GM21619 (cell line): Measurements from ENCODE around the gene TRPV3.

ENCODE experiments used
- ATAC-seq: cut with Tn5 transposase; IDR thresholded peaks from one replicate; pipeline ENCODE4 v1.9.1; 2021; ENCODE audit not compliant: unreplicated experiment

The TRPV3 gene

DNA sequence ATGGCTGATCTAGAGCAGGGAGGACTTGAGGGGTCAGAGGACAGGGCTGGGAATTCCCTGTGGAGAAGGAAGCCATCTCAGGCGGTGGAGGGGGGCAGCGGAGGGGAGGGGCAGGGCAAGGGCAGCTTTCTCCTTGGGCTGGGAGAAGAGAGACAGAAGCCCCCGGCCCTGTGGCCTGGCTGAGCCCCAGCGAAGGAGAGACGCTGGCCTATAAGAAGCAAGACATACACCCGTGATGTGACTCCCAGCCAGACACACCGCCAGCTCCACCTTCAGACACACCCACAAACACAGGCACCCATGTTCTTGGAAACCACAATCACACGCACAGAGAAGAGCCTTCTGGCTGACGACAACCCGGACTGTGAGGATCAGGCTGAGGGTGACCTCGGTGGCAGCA lies 10.0 kb downstream of the TRPV3 start:
- ATAC-seq = no peak

DNA sequence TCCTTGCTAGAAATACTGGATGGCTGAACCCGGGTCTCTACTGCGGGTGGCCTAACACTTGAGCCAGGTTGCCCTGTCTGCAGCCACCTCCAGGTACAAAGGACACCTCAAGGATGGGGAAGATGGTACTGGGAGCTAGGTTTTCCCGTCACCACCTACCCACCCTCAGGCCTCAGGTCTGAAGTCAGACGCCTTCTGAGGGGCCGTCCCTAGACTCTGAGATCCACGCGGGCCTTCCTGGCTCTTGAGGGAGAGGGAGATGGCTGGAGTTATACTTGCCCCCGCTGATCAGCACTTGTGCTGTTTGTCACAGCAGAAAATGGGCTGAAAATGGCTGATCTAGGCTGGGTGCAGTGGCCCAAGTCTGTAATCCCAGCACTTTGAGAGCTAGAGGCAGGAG lies 10.6 kb downstream of the TRPV3 start:
- ATAC-seq = no peak

DNA sequence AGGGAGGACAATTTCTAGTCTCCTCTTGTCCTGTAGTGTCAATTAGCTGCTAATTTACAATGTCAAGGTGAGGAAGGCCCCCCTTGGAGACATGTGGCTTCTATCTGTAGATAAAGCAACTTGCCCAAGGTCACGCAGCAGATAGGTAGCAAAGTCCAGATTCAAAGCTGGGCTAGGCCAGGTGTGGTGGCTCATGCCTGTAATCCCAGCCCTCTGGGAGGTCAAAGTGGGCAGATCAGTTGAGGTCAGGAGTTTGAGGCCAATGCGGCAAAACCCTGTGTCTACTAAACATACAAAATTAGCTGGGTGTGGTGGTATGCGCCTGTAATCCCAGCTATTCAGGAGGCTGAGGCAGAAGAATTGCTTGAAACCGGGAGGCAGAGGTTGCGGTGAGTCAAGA lies 11.1 kb downstream of the TRPV3 start:
- ATAC-seq = no peak

DNA sequence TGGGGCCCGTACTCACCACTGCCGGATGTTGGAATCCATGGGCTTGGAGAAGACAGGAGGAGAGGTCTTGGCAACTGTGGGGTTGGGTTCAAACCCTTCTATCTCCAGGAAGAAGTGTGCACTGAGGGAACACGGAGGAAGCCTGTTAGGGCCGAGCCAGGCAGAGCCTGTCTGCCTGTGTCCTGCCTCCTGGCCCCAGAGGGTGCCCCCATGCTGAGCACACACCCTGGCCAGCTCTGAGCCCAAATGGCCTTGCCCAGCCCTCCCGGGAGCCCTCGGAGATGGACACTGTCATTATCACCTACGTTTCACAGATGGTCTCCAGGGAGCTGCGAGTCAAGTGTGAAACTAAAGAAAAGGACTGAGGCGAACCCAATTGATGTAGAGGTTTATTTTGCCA lies 12.5 kb downstream of the TRPV3 start:
- no peak for ATAC-seq

DNA sequence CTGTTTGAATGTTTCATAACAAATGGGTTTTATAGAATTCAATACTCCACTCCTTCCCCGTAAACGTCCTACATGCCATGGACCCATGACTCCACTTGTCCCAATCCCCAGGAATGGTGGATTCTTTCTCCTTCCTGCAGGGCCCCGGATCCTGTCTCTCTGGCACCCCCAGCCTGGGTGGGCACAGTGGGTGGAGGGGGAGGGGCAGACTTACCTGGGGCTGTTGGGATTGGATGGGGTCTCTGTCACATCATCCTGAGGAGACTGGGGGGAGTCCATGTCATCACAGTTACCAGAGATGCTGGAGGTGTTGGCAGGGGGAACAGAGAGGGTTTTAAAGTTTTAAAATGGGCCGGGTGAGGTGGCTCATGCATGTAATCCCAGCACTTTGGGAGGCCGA lies 13.2 kb downstream of the TRPV3 start:
- no peak for ATAC-seq

DNA sequence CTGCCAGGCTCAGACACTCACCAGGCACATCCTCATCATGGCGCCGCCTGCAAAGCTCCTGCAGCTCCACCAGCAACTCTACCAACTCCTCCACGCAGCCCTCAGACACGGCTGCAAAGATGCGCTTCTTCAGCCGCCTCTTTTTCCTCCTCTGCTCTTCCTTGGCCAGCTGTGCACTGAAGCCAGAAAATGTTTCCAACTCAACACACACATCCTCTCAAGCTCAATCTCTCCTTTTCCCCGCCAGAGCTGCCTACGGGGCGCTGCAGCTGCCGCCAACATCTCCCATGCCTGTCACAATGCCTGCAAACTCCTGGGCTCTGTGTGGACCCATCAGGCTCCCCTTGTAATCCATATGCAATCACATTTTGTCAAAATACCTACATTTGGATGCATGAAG lies 14.2 kb downstream of the TRPV3 start:
- no peak for ATAC-seq

DNA sequence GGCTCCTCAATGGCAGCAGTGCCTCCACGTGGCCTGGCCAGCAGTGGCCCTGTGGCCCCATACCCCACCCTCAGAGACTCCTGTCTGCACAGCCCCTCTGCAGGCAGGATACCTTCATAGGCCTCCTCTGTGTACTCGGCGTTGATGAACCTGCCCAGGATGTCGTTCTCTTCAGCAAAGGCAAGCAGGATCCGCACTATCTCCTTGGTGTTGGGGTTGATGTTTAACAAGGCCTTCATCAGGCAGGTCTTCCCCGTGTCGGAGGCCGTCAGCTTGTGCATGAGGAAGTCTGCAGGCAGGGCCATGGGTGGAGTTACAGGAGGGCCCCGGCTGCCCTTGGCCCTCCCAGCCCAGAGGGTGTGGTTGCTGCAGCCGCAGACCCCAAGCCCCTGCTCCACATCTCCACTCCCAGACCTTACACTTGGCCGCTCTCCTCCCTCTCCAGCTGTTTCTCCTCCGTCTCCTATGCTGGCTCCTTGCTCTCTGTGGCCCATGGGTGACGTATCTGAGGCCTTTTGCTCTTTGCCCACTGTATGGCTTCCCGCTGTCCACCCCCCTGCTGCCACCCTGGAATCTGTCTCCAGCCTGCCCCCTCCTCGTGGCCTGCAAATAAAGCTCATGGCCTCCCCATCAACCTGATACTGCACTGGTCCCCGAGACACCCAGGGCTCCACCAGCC lies 15.1 kb downstream of the TRPV3 start:
- ATAC-seq = no peak

DNA sequence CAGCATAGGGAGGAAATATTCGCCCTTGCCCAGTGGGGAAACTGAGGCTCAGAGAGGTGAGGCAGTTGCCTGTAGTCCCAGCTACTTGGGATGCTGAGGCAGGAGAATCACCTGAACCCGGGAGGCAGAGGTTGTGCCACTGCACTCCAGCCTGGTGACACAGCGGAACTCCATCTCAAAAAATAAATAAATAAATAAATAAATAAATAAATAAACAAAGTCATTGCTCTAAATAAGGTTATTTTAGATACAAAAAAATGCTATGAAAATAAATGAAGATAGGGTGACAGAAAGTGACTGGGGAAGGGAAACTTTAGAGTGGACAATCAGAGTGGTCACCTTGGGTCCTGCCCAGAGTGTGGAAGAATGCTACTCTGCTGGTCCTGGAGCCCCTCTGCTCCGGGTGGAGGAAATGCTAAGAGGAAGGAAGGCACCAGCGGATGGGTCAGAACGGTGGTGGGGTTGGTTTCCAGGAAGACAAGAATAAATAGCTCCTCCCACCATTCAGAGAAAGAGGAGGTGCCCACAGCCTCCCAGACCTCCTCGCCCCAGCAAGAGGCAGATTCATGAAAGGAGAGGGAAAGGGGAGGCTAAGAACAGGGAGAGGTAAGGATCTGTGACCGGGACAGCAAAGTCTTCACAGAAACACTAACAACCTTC lies 17.6 kb downstream of the TRPV3 start:
- no peak for ATAC-seq

DNA sequence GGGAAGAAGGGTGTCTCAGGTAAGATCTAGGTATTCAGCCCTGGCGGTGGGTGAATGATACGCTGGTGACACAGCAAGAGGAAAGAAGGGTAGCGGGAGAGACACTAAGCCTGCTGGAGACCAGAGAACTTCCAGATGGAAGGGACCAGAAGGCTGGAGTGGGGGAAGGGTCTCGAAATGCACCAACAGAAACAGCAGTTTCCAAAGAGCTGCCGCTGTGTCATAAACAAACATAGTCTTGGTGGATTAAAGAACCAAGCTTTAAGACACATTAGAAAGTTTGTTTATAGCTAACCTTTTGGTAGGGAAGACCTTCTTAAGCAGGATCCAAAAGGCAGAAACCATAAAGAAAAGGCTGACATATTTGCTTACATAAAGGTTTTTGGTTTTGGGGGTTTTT lies 20.9 kb downstream of the TRPV3 start:
- ATAC-seq = no peak

DNA sequence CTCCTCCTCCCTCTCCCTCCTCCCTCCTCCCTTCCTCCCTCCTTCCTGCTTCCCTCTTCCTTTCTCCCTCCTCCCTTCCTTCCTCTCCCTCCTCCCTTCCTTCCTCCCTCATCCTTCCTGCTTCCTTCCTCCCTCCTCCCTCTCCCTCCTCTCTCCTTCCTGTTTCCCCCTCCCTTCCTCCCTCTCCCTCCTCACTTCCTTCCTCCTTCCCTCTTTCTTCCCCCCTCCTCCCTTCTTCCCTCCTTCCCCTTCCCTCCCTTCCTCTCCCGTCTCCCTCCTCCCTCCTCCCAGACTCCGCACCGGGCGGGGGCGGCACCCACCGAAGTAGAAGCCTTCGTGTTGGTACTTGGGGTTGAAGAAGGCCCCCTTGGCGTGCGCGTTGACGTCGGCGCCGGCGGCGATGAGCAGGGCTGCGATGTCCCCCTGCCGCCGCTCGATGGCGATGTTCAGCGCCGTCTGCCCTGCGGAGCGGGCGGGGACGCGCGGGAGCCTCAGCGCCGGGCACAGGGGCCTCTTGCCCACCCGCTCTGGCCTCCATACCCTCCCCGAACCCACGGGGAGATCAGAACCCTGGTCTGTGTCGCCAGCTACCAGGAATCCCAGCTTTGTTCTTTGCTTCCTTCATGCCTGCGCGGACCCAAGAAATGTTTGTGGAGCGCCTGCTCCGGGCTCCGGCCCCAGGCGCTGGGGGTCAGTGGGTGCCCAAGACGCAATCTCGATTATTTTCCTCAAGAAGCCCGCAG lies 22.2 kb downstream of the TRPV3 start:
- ATAC-seq = no peak

DNA sequence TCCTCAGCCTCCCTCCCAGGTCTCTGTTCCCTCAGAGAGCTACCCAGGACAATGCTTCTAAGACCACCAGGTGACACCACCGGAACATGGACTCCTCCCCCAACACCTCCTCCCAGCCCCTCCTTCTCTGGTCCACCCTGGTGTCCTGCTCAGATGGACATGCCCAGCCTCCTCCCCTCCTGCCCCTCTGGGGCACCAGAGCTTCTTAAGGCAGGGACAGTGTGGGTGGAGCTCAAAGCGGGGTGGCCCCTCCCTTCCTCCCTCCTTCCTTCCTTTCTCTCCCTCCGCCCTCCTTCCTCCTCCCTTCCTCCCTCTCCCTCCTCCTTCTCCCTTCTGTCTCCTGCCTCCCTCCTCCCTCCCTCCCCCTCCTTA lies 22.7 kb downstream of the TRPV3 start:
- ATAC-seq = no peak

DNA sequence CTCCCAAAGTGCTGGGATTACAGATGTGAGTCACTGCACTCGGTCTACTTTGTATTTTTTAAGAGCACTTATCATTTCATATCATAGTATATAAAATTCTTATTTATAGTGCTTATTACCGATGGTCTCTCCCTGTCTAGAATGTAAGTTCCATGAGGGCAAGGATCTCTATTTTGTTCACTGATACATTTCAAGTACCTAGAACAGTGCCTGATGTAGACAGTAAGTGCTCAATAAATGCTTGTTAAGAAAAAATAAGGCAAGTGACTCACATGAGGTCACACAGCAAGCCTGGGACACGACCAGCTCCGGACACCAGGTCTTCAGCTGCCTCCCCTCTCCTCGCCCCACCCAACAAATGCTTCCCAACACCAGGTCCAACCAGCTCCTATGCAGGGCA lies 23.9 kb downstream of the TRPV3 start:
- ATAC-seq = no peak

DNA sequence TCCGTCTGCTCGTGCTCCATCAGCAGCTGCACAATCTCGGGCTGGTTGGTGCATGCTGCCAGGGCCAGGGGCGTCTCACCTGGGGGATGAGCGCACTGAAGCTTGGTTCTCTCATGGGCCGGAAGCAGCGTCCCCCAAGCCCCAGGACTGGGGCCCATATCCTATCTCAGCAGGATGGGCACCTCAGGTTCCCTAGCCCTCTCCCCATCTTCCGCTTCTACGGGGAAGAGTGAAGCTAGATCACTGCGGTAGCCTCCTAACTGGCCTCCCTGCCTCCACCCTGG lies 24.8 kb downstream of the TRPV3 start:
- ATAC-seq = no peak

DNA sequence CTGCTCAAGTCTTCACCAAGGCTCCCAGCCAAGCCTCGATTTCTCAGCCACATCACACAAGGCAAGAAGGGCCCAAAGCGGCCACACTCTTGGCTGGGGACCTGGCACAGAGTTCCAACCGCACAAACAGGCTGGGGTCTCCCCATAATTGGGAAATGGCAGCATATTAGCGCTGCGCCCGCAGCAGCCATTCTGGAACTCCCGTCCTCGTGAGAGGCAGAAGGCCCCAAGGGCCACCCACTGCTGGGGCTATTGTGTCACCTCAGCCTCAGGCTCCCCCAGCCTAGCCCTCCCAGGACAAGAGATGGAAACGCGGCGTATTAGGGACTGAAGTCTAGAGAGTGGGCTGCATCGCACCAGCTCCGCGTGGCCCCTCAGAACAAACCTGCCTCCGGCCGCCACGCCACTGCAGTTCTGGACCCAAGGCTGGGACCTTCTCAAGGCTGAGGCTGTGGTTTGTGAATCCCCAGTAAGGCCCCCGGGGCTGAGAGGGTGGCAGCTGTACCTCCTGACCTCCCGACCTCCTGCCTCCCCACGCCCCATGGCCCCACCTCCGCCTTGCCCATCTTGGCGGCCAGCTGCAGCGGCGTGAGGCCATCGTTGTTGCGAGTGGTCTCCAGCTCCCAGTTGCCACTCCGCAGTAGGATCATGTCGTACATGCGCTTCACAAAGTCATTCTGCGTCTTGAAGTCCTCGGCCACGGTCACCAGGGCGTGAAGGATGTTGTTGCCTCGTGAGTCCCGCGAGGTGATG lies 25.3 kb downstream of the TRPV3 start:
- ATAC-seq = no peak

DNA sequence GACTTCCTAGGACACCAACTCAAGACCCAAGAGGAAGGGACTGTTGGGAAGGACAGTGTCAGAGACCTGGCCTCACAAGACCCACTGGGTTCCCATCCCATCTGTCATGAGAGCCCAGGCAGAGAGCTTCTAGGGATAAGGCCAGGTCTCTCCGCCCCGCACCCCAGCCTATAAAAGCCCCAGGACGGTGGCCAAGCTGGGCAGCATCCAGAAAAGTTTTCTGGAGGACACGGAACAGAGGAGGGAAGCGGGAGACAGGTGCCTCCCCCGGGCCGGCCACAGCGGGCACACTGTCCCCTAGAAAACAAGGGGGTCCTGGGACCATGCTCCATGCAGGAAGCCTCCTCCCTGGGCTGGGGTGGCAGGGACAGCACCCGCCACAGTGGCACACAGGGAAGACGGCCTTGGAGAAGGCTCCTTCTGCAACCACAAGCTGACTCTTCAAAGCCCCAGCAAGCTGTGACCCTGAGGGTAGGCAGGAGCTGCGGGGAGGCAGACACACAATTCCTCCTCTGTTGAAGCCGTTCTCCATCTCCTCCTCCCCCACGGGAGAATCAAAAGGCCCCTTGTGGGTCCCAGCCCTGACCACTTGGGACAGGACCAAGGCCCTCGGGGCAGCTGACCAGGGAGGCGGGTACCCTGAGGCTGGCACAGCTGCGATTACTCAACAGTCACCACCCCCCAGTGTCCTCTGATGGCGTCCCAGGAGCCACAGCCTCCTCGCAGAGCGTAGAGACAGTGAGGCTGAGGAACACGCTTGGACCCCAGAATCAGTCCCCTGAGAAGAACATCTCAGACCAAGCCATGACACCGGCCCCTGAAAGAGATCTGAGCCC lies 26.1 kb downstream of the TRPV3 start:
- ATAC-seq = no peak

DNA sequence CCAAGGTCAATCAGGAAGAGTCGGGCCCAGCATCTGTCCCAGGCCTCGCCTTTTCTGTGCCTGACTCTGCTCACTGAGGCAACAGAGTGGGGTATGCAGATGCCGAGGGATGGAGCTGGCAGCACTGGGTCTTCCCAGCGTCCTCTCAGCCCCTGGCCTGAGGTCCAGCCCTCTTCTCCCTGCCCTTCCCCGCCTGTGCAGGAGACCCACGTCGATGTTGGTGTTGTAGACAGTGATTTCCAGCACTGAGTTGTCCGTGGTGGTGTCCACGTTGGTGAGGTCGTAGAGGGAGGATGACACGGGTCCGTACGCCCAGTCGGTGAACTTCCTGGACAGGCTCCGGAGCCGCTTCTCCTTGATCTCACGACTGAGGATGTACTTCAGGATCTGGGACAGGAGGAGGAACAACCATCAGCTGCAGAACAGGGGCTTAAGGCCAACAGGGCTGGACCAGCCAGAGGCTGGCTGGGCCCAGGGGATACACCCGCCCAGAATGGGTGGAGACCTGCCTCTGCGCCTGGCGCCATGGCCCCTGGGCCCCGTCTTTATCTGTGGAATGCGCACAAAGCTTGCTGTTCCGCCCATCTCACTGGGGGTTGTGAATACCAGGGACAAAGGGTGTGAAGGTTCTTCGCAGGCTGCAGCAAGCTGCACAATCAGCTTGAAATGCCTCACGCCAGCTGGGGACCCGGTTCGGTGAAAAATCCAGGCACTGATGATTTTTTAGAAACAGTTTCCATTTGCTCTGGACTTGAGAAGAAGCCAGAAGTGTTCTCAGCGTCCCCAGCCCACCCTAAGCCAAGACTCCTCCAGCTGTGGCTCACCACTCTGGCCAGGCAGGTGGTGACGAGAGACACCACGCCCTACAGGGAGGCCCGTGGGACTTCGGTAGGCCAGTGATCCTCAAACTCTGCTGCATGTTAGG lies 27.5 kb downstream of the TRPV3 start:
- no peak for ATAC-seq

DNA sequence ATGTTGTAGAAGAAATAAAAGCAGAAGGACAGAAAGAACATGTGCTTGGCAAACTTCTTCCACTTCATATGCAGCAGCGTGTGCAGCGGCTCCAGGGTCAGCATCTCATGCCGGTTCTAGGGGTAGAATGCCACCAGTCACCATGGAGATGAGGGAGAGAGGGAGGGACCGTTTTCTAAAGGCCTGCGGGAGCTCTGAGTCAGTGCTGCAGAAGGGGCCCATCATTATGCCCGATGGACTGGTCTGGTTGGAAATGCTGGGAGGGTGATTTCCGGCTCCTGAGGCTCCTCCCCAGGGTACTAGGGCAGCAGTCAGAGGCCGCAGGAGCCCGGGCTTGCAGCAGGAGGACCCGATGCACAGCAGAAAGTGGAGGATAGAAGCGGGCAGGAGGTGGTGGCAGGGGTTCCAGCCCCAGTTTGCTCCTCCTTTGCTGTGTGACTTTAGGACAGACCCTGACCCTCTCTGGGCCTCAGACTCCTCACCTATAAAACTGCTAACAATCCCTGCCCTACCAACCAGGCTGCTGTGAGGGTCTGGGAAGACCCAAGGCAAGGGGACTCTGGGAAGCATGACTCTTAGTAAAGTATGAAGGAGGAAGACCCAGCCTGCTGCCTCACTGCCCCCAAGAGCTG lies 28.6 kb downstream of the TRPV3 start:
- ATAC-seq = no peak

DNA sequence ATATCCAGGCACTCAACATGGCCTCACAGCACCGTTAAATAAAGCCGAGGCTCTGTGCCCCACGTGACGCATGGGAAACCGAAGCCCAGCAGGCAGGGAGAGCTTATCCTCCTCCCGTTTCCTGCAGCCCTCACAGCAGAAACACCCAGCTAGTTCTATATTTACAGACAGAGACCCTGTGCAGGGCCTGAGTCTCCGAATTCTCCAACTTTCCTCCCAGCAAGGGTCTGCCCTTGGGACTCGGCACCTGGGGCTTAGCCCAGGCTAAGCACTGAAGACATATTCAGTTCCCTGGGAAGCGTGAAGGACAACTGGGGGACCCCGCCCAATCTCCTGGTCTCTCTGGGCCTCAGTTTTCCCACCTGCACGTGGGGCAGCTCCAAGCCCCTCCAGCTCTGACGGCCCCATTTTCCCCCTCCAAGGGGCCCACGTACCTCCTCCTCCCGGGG lies 29.2 kb downstream of the TRPV3 start:
- no peak for ATAC-seq

DNA sequence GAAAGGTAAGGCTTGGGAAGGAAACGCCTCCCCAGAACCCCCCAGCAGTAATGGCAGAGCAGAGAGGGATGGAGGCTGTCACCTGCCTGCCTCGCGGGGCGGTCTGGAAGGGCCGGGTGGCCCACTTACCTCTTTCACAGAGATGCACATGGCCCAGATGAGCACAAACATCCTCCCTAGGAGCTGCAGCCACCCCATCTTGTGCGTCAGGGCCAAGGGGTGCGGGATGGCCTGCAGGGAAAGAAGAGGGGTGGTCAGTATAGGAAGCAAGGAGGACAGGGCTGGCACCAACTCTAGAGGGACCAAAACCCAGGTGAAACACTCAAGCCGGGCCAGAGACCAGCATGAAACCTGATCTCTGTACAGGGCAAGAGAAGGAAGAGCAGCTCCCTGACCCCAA lies 29.7 kb downstream of the TRPV3 start:
- ATAC-seq = no peak
